WTC11 (cell line): ENCODE results near the gene RSAD1. TPM values are rescaled to one million over a fixed set of nuclear protein-coding genes. Genes with fewer than 3 reads are reported as not detected.

ENCODE experiments used
- ATAC-seq: fragments of 200-7000 bp; cut with Tn5 transposase; 2 replicates; pipeline ENCODE4 v1.10.0; 2021; ENCODE audit warnings: mild to moderate bottlenecking, moderate library complexity
- CTCF ChIA-PET: fragments of 300-600 bp; sonication (Branson Sonifier 250); formaldehyde crosslinking; loops from one replicate; lab custom pipeline; 2021; ENCODE audit warnings: antibody characterized with exemption; lab: Charles Lee
- POLR2A ChIA-PET: fragments of 350-600 bp; sonication (Branson Sonifier 250); formaldehyde crosslinking; loops from one replicate; lab custom pipeline; 2021; ENCODE audit warnings: antibody characterized with exemption; lab: Charles Lee
- DNase-seq: peaks from one replicate; pipeline ENCODE4 v3.0.0; 2021; ENCODE audit warnings: low spot score
- H3K27ac Mint-ChIP-seq: 2 replicates; pipeline ENCODE4 v1.8.0; 2021; ENCODE audit warnings: mixed read lengths
- H3K27me3 Mint-ChIP-seq: 2 replicates; pipeline ENCODE4 v1.8.0; 2021; ENCODE audit warnings: low read depth, mild to moderate bottlenecking, moderate library complexity, mixed read lengths
- H3K36me3 Mint-ChIP-seq: 2 replicates; pipeline ENCODE4 v1.8.0; 2021; ENCODE audit warnings: mixed read lengths
- H3K4me1 Mint-ChIP-seq: 2 replicates; pipeline ENCODE4 v1.8.0; 2022; ENCODE audit warnings: mixed read lengths
- H3K4me3 Mint-ChIP-seq: 2 replicates; pipeline ENCODE4 v1.8.0; 2021; ENCODE audit warnings: mild to moderate bottlenecking, moderate library complexity, mixed read lengths
- H3K9me3 Mint-ChIP-seq: 2 replicates; pipeline ENCODE4 v1.8.0; 2021; ENCODE audit warnings: mixed read lengths
- EMX1 ChIP-seq: fragments of 250-450 bp; sonication (Bioruptor Pico); IDR thresholded peaks from 2 replicates; pipeline ENCODE4 v1.8.0; 2021; ENCODE audit warnings: mild to moderate bottlenecking
- ESRRA ChIP-seq: sonication (generic); formaldehyde crosslinking; IDR thresholded peaks from 2 replicates; pipeline ENCODE4 v1.8.1; 2022; ENCODE audit warnings: mild to moderate bottlenecking, missing genetic modification reagents, borderline replicate concordance
- FOXP1 ChIP-seq: sonication (generic); formaldehyde crosslinking; IDR thresholded peaks from 2 replicates; pipeline ENCODE4 v1.8.0; 2022; ENCODE audit warnings: missing genetic modification reagents, mild to moderate bottlenecking, moderate library complexity, borderline replicate concordance
- GABPB1 ChIP-seq: sonication (generic); formaldehyde crosslinking; IDR thresholded peaks from 2 replicates; pipeline ENCODE4 v1.8.1; 2023; ENCODE audit warnings: mild to moderate bottlenecking, missing genetic modification reagents
- IRF2 ChIP-seq: sonication (generic); formaldehyde crosslinking; IDR thresholded peaks from 2 replicates; pipeline ENCODE4 v1.8.0; 2022; ENCODE audit warnings: low read depth, missing genetic modification reagents, borderline replicate concordance
- MYBL2 ChIP-seq: sonication (generic); formaldehyde crosslinking; IDR thresholded peaks from 2 replicates; pipeline ENCODE4 v1.8.1; 2023; ENCODE audit warnings: mild to moderate bottlenecking, moderate library complexity, missing genetic modification reagents
- NR1H2 ChIP-seq: sonication (generic); formaldehyde crosslinking; IDR thresholded peaks from 2 replicates; pipeline ENCODE4 v1.9.0; 2021; ENCODE audit warnings: mild to moderate bottlenecking, moderate library complexity, missing genetic modification reagents
- ZBTB21 ChIP-seq: sonication (generic); formaldehyde crosslinking; IDR thresholded peaks from 2 replicates; pipeline ENCODE4 v1.8.1; 2023; ENCODE audit warnings: mild to moderate bottlenecking, missing genetic modification reagents, borderline replicate concordance
- ZNF317 ChIP-seq: sonication (generic); formaldehyde crosslinking; IDR thresholded peaks from 2 replicates; pipeline ENCODE4 v1.8.1; 2023; ENCODE audit warnings: low read depth, mild to moderate bottlenecking, moderate library complexity, missing genetic modification reagents, borderline replicate concordance
- total RNA-seq: library from RNA; stranded (reverse); gene quantifications from 3 replicates; pipeline ENCODE4 v1.2.3, GENCODE V29; 2021
- TF ChIP-seq, protein P1 (sequence below): fragments of 250-450 bp; sonication (Bioruptor Pico); conservative IDR thresholded peaks from 2 replicates; pipeline ENCODE4 v1.9.0; 2021; ENCODE audit warnings: mild to moderate bottlenecking
- TF ChIP-seq, protein P2 (sequence below): sonication (generic); formaldehyde crosslinking; IDR thresholded peaks from 2 replicates; pipeline ENCODE4 v1.8.1; 2023; ENCODE audit warnings: mild to moderate bottlenecking, missing genetic modification reagents, moderate library complexity
- TF ChIP-seq, protein P3 (sequence below): sonication (generic); formaldehyde crosslinking; IDR thresholded peaks from 2 replicates; pipeline ENCODE4 v1.8.1; 2022; ENCODE audit warnings: mild to moderate bottlenecking, missing genetic modification reagents, moderate library complexity, borderline replicate concordance
- TF ChIP-seq, protein P4 (sequence below): sonication (generic); formaldehyde crosslinking; IDR thresholded peaks from 2 replicates; pipeline ENCODE4 v1.8.0; 2022; ENCODE audit warnings: mild to moderate bottlenecking, missing genetic modification reagents
- TF ChIP-seq, protein P5 (sequence below): sonication (generic); formaldehyde crosslinking; IDR thresholded peaks from 2 replicates; pipeline ENCODE4 v1.8.1; 2023; ENCODE audit warnings: mild to moderate bottlenecking, missing genetic modification reagents, moderate library complexity
- TF ChIP-seq, protein P6 (sequence below): sonication (generic); formaldehyde crosslinking; IDR thresholded peaks from 2 replicates; pipeline ENCODE4 v1.8.0; 2023; ENCODE audit warnings: missing genetic modification reagents, mild to moderate bottlenecking, borderline replicate concordance
- TF ChIP-seq, protein P7 (sequence below): fragments of 250-450 bp; sonication (Bioruptor Pico); IDR thresholded peaks from 2 replicates; pipeline ENCODE4 v1.9.0; 2021; ENCODE audit warnings: mild to moderate bottlenecking

The RSAD1 gene
- total RNA-seq, 1 experiment from 2014 or later = 35.1 TPM

DNA sequence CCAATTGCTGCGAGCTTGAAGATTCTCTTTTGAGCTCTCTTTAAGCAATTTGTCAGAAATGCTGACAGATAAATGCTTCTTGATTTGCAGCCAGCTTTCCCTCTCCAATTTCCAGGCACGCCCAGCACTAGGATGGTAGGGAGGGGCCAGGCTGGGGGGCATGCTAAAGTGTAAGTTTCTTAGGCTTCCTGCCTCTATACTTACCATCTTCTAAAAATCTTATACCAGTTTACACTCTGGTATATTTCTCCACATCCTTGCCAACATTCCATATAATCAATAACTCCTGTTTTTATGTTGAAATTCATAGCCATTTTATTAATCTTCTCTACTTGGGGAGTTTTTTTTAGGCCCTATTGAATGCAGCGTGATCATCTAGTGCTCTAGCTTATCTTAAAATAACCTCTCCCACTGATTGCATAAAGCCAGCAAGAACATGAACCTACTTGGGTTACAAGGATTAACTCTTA, 35.1 kb upstream of the RSAD1 start:
- no peaks in the 10 kb centered on the region for H3K27me3 Mint-ChIP-seq
- no peaks in the 10 kb centered on the region for H3K36me3 Mint-ChIP-seq
- peaks cover 15% of the 10 kb centered on the region for H3K4me1 Mint-ChIP-seq
- H3K4me3 Mint-ChIP-seq = no peak overlapping the region
- no peaks in the 10 kb centered on the region for H3K9me3 Mint-ChIP-seq
- TF ChIP-seq ZBTB21 (CRISPR knock-in tag) (no peak), ZNF317 (CRISPR knock-in tag) (no peak), EMX1 (no peak), MYBL2 (CRISPR knock-in tag) (no peak)
- TF ChIP-seq, protein P1, sequence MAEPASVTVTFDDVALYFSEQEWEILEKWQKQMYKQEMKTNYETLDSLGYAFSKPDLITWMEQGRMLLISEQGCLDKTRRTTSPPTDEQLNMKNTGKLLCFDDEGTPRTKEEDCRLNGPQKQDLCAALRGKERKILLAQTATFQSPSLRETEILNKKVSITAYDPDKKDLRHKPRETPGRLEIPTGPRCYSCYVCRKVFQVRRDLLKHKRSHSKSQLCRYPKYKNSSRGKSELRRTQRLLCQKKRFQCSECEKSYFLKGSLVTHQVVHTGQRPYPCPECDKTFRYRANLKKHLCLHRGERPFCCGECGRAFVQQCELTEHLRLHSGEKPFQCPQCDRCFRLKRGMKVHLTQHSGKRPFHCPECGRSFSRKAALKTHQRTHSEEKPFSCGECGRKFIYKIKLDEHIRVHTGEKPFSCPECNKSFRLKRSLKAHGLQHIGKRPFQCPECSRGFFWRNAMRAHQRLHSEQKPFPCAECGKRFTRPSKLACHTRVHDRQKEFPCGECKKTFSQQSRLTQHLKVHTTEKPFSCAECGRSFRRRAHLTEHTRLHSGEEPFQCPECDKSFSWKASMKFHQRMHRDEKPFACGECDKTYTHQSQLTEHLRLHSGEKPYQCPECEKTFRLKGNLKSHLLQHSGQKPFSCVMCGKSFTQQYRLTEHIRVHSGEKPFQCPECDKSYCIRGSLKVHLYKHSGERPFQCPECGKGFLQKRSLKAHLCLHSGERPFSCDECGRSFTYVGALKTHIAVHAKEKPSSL (CRISPR knock-in tag) = no peak
- TF ChIP-seq, protein P2, sequence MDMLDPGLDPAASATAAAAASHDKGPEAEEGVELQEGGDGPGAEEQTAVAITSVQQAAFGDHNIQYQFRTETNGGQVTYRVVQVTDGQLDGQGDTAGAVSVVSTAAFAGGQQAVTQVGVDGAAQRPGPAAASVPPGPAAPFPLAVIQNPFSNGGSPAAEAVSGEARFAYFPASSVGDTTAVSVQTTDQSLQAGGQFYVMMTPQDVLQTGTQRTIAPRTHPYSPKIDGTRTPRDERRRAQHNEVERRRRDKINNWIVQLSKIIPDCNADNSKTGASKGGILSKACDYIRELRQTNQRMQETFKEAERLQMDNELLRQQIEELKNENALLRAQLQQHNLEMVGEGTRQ = no peak
- TF ChIP-seq, protein P3, sequence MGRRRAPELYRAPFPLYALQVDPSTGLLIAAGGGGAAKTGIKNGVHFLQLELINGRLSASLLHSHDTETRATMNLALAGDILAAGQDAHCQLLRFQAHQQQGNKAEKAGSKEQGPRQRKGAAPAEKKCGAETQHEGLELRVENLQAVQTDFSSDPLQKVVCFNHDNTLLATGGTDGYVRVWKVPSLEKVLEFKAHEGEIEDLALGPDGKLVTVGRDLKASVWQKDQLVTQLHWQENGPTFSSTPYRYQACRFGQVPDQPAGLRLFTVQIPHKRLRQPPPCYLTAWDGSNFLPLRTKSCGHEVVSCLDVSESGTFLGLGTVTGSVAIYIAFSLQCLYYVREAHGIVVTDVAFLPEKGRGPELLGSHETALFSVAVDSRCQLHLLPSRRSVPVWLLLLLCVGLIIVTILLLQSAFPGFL (CRISPR knock-in tag) = no peak
- ATAC-seq (no peak), DNase-seq (no peak)
- ChIA-PET POLR2A (no interaction called here), CTCF (interaction anchor here (0.9 to 3.4 kb wide), 3 partner anchors 8 to 82 kb away, joined by 3 to 24 read pairs (median 4); partner anchors contain the start of gene LRRC59)
- H3K27ac Mint-ChIP-seq = no peak overlapping the region

DNA sequence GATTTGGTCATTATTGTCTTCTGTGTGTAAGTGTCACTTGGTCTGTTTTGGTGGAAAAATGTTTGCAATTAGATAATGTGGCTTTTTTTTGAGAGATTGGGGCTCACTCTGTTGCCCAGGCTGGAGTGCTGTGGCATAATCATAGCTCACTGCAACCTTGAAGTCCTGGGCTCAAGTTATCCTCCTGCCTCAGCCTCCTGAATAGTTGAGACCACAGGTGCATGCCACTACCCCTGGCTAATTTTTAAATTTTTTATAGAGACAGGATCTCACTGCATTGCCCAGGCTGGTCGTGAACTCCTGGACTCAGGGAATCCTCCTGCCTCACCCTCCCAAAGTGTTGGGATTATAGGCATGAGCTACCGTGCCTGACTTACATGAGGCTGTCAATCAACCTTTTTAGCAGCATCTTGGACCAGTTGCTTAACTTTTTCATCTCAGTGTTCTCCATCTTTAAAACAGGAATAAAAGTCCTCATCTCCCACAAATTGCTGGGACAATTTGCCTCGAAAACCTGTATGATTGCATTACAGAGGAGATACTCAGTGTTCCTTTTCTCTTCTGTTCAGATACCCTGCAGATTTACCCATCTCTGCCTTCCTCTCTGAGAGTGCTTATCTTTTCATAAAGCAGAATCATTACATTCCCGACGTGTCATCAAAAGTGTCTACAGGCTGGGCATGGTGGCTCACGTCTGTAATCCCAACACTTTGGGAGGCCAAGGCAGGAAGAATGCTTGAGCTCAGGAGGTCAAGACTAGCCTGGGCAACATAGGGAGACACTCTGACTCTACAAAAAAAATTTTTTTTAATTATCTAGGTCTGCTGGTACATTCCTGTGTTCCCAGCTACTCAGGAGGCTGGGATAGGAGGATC, 33.6 kb upstream of the RSAD1 start:
- POLR2A ChIA-PET = no interaction called here
- CTCF ChIA-PET = interaction anchor here (0.9 to 3.4 kb wide), 2 partner anchors 47 to 48 kb away, joined by 6 to 24 read pairs; partner anchors contain the start of gene LRRC59
- Mint-ChIP-seq H3K9me3 (no peaks in the 10 kb centered on the region), H3K36me3 (no peaks in the 10 kb centered on the region), H3K4me1 (peaks cover 15% of the 10 kb centered on the region), H3K27ac (0 out of 2 replicates have a peak overlapping the region, but pooled peaks have one; percentile 11), H3K27me3 (no peaks in the 10 kb centered on the region), H3K4me3 (no peak overlapping the region)
- ATAC-seq (no peak), DNase-seq (no peak)
- TF ChIP-seq, protein P4, sequence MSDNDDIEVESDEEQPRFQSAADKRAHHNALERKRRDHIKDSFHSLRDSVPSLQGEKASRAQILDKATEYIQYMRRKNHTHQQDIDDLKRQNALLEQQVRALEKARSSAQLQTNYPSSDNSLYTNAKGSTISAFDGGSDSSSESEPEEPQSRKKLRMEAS (CRISPR knock-in tag) = no peak
- no peak for TF ChIP-seq GABPB1 (CRISPR knock-in tag)
- no peak for TF ChIP-seq NR1H2 (CRISPR knock-in tag)
- TF ChIP-seq ESRRA (CRISPR knock-in tag) = no peak
- TF ChIP-seq, protein P5, sequence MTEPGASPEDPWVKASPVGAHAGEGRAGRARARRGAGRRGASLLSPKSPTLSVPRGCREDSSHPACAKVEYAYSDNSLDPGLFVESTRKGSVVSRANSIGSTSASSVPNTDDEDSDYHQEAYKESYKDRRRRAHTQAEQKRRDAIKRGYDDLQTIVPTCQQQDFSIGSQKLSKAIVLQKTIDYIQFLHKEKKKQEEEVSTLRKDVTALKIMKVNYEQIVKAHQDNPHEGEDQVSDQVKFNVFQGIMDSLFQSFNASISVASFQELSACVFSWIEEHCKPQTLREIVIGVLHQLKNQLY = no peak
- TF ChIP-seq, protein P1 (CRISPR knock-in tag) = no peak
- TF ChIP-seq, protein P6, sequence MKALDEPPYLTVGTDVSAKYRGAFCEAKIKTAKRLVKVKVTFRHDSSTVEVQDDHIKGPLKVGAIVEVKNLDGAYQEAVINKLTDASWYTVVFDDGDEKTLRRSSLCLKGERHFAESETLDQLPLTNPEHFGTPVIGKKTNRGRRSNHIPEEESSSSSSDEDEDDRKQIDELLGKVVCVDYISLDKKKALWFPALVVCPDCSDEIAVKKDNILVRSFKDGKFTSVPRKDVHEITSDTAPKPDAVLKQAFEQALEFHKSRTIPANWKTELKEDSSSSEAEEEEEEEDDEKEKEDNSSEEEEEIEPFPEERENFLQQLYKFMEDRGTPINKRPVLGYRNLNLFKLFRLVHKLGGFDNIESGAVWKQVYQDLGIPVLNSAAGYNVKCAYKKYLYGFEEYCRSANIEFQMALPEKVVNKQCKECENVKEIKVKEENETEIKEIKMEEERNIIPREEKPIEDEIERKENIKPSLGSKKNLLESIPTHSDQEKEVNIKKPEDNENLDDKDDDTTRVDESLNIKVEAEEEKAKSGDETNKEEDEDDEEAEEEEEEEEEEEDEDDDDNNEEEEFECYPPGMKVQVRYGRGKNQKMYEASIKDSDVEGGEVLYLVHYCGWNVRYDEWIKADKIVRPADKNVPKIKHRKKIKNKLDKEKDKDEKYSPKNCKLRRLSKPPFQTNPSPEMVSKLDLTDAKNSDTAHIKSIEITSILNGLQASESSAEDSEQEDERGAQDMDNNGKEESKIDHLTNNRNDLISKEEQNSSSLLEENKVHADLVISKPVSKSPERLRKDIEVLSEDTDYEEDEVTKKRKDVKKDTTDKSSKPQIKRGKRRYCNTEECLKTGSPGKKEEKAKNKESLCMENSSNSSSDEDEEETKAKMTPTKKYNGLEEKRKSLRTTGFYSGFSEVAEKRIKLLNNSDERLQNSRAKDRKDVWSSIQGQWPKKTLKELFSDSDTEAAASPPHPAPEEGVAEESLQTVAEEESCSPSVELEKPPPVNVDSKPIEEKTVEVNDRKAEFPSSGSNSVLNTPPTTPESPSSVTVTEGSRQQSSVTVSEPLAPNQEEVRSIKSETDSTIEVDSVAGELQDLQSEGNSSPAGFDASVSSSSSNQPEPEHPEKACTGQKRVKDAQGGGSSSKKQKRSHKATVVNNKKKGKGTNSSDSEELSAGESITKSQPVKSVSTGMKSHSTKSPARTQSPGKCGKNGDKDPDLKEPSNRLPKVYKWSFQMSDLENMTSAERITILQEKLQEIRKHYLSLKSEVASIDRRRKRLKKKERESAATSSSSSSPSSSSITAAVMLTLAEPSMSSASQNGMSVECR (CRISPR knock-in tag) = no peak
- TF ChIP-seq IRF2 (CRISPR knock-in tag) = no peak
- TF ChIP-seq, protein P7, sequence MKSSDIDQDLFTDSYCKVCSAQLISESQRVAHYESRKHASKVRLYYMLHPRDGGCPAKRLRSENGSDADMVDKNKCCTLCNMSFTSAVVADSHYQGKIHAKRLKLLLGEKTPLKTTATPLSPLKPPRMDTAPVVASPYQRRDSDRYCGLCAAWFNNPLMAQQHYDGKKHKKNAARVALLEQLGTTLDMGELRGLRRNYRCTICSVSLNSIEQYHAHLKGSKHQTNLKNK (CRISPR knock-in tag) = no peak
- no peak for TF ChIP-seq FOXP1
